Measurements from ENCODE around the gene MRPL14. TPM values are rescaled to one million over a fixed set of nuclear protein-coding genes. Genes with fewer than 3 reads are reported as not detected.

Gene MRPL14
- total and polyA plus RNA-seq, 9 of the 15 experiments (the other 6 are each of a cell fraction or from before 2014, with no cell fraction given): 126 to 424 (median 165) TPM

GRCh38 chr6:44072959-44073611, 54.2 kb downstream of the MRPL14 start (continued):
- no peak for TF ChIP-seq PRDM10 (IDR thresholded peaks at IDR 0.05; ENCODE audit: partially characterized antibody)
- TF ChIP-seq FOS (IDR thresholded peaks at IDR 0.05; ENCODE audit: extremely low read depth, insufficient read length): no peak
- TF ChIP-seq MTA1 (IDR thresholded peaks at IDR 0.05; ENCODE audit: borderline replicate concordance): no peak
- no peak for TF ChIP-seq CEBPB (tag; IDR thresholded peaks at IDR 0.05)
- TF ChIP-seq ZNF766 (CRISPR knock-in tag; conservative IDR thresholded peaks at IDR 0.05): peak; percentile 72; the same call in 1 of the 2 replicates
- no peak for TF ChIP-seq ZNF280A (IDR thresholded peaks at IDR 0.05; ENCODE audit: low read depth, partially characterized antibody)
- TF ChIP-seq PTRF (tag; IDR thresholded peaks at IDR 0.05): no peak
- TF ChIP-seq KLF10 (CRISPR knock-in tag; IDR thresholded peaks at IDR 0.05): no peak
- no peak for TF ChIP-seq ATF6 (CRISPR knock-in tag; IDR thresholded peaks at IDR 0.05)
- TF ChIP-seq SNAPC5 (CRISPR knock-in tag; IDR thresholded peaks at IDR 0.05): no peak
- TF ChIP-seq UBTF (IDR thresholded peaks at IDR 0.05; ENCODE audit: borderline replicate concordance in 1 of 2, low read depth in 2 of 2, low read length in 2 of 2): no peak
- TF ChIP-seq HEY1 (CRISPR knock-in tag; IDR thresholded peaks at IDR 0.05; ENCODE audit: borderline replicate concordance): no peak
- 0 out of 2 replicates have a peak, but pooled peaks have one; percentile 20 for TF ChIP-seq PYGO2 (tag; IDR thresholded peaks at IDR 0.05)
- no peak for TF ChIP-seq TFE3 (CRISPR knock-in tag; IDR thresholded peaks at IDR 0.05)
- no peak for TF ChIP-seq SLC30A9 (CRISPR knock-in tag; IDR thresholded peaks at IDR 0.05)
- TF ChIP-seq NR1H2 (CRISPR knock-in tag; IDR thresholded peaks at IDR 0.05): no peak

Data from K562 (cell line).